Stimulated activated CD4-positive, alpha-beta T cell treated with anti-CD3 and anti-CD28 coated beads, Interleukin-4, amount 100 ng/mL, for 48 hours (primary cell): ENCODE data around the gene GRID1.
"Not testable (repeated sequence)": the region's sequence is repeated elsewhere in the genome, so short reads cannot be mapped to it uniquely, and the experiment has no call there.

ENCODE experiments used
- DNase-seq, 2 donors: peaks; one replicate each; pipeline ENCODE4 v3.0.0-alpha.2; 2020; ENCODE audit warnings: low read depth in 2 of 2

Gene GRID1

DNA sequence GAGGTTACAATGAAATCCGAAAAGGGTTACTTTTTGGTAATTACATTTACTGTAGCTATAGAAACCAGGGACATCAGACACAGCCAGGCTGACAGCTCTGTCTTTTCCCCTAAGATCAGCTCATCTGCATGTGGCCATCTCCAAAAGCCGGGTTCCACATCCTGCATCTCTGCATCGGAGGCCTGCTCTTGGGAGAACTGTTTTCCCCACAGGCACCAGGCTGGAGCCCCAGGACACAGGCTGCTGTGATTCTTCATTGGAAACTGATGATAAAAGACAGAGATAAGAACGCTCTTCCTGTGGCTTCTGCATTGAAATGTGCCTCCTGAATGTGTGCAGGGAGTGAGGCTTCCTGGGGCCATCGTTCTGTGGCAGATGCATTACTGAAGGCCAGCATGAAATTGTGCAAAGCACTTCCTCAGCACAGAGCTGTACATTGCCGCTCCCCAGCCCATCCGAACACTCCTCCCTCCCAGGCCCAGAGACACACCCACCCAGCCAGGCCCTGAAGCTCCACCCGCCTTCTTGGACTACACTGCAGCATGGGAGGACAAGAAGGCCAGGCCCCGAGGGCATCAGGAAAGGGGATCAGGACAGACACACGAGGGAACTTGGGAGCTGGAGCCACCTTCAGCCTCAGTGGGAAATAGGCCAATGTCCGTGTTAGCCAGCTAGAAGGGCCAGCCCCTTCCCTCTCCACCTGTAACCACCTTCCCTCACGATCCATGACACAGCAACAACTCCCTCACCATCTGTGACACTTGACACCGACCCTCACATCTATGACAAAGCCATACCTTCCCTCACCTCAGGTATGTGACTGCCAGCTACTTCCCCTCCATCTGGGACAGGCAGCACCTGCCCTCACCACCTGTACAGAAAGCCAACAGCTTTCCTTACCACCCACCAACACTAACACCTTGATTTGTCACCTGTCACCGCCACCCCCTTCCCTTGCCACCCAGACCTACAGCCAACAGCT is 113.2 kb downstream of the GRID1 start:
- DNase-seq: no peak

DNA sequence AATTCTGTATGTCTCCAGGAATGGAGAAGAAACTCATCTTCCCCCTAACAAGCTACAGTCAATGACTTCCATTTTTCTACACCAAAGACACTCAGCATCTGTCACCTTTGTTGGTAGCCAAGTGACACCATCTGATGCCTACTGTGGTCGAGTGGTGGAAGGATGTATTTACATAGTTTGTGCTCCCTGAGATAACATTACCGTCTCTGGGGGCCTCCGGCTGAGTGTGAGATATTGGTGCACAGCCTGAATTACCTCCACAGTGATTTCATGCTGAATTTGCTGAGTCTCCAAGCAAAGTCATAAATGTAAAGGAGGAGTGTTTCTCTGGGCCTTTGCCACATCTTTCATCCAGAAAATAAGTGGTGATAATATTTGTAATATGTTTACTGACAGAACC is 114.0 kb downstream of the GRID1 start:
- DNase-seq: no peak

DNA sequence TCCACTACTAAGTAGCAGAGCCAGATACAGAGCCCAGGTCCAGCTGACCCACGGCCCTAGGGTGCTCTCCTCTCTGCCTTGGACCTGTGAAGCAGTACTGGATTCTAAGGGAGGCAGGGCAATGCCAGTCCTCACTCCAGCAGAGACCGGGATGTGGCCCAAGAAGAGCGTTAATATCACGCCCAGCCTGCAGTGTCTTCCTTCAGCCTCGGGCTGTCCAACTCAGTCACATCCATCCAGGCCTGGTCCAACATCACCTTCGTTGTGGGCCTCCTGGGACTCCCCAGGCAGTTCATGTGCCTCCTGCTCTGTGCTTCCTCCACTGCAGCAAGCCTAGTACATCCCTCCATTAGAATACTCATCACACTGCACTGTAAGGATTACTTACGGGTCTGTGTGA is 114.5 kb downstream of the GRID1 start:
- DNase-seq: no peak

DNA sequence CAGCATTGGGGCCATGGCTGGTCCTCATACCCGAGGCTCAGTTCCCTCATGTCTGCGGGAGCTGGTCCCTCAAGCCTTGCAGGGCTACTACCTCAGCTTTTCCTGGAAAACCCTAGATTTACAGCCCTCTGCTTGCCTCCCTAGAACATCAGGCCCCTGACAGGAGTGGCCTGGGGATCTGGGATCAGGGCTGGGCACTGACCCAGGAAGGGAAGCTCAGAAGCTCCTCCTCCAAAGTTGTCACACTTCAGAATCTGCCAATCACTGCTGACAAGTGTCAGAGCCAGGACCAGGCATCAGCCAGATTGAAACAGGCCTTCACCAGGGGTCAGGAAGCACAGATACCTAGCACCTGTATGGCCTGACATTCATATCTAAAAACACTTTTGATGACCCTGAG is 115.2 kb downstream of the GRID1 start:
- no peak for DNase-seq

DNA sequence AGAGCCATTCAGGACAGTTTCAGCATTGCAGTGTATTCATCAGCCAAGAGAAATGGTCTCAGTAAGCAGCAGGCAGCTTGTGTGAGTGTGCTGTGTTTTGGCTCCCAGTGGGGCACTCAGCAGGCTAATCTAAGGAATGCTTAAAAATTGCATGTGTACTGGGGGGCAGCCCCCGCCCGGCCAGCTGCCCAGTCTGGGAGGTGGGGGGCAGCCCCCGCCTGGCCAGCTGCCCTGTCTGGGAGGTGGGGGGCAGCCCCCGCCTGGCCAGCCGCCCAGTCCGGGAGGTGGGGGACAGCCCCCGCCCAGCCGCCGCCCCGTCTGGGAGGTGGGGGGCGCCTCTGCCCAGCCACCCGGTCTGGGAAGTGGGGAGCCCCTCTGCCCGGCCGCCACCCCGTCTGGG is 116.2 kb downstream of the GRID1 start:
- no peak for DNase-seq

DNA sequence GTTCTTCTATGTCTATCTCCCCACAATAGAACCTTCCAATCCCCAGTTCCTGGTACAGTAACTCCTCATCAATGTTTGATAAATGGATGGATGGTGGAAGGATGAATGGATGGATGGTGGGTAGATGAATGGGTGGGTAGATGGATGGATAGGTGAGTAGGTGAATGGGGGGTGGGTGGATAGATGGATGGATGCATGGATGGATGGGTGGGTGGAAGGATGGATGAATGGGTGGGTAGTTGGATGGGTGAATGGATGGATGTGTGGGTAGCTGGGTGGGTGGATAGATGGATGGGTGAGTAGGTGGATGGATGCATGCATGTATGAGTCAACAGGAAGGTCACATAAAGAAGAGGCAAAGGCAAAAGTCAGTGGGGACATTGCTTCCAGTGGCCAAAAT is 116.8 kb downstream of the GRID1 start:
- no peak for DNase-seq

DNA sequence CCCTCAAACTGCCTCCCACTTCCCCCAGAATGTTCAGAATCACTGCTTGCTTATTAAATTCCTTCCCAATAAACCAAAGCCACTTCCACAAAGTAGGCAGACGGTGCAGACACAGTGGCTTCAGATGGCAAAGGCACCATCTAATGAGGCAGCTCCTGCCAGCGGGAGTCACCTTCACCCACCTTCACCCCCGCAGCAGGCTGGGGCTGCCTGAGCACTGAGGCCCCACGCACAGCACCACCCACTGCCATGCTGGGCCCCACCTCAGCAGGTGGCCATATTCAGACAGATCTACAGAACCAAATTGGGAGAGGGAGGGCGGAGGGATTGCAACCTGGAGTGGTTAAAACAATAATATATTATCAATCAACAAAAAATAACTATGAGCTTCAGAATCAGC is 118.5 kb downstream of the GRID1 start:
- no peak for DNase-seq

DNA sequence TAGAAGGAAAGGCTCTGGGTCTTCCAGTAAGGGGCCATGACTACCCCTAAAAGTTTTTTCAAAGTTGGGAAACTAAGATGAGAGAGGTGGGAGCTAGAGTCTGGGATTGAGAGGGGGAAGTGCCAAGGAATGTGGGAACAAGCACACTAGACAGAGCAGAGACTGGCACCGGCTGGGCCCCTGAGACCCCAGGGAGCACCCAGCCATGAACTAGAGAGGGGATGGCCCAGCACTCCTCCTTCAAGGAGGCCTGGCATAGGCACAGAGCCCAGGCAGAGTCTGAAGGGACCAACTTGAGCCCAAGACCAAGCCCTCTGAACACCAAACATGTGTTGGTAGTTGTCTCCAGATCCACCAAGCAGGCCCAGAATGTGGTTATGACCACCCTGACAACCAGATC is 119.0 kb downstream of the GRID1 start:
- DNase-seq: no peak

DNA sequence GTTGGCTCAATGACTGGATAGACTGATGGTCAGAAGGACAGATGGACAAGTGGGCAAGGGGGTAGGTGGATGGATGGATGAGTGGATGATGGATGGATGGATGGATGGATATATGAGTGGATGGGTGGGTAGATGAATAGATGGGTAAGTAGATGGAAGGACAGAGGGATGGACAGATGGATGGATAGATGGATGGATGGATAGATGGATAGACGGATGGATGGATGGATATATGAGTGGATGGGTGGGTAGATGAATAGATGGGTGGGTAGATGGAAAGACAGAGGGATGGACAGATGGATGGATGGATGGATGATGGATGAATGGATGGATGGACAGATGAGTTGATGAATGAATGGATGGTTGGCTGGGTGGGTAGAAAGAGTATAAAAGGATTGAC is 119.5 kb downstream of the GRID1 start:
- DNase-seq: no peak

DNA sequence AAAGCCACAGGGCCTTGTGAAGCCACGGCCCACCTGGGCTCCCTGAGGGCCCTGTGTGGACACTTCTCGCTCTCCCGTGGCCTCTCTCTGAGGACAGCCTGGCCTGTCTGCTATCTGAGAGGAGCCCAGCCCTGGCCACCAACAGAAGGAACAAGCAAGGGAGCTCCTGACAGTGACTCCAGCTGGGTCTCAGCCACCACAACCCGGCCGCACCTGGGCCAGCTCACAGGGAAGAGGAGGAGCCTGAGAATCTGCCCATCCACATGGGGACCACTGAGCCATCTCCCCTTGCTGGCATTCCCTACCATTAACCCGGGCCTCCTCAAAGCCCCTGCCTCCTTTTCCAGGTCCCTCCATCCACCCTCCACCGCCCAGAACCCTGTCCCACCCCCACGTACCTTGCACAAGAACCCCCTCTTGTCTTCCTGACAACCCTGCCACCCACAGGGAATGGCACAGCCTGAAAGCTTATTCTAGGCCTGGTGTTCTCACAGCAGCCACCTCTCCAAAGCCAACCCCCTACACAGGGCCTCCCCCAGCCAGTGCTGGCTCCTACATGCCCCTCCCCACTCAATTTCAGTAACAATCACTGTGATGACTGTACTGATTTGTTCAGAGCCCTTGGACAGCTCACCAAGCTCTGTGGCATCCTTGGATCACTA is 120.2 kb downstream of the GRID1 start:
- no peak for DNase-seq

DNA sequence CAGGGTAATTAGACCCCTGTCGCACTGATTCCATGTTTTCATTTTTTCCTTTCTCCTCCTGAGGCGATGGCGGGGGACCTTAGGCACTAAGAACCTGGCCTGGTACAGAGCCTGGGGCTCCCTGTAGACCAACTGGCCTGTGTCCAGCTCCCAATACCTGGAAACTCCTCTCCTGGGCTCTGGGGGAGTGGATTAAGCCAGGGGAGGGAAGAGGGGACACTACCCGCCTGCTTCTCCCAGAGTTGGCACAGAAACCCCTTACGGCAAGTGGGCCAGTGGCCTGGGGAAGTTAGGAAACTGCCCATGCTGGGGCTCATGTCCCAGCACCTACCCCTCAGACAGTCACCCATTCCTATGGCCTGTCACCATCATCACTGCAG is 121.6 kb downstream of the GRID1 start:
- DNase-seq: no peak

DNA sequence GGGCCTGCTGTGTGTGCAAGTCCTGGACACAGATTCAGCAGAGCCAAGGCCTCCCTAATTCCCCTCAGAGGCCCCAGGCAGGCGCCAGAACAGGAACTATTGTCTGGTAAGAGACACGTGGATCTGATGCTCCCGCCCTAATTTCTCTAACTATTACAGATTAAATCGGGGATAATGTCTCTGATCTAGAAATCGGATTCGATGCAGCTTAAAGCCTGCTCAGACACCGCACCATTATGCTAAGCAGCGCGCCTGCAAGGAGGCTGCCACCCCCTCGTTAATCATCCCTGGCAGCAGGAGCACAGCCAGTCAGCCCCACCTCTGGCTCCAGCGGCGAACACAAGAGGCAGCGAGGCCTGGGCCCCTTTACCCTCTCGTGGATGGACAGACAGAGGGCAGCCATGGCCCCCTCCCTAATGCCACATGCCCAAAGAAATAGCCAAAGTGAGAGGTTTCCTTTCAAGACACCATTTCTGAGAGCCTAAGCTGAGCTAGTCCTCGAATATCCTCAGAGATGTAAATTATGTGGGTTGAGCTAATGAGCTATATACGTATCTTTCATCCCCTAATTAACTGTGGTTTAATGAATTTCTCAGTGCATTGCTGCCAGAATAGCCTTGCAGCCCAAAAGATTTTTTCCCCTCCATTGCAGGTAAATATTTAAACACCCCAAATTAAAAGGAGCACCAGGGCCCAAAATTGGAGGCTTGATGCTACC is 122.1 kb downstream of the GRID1 start:
- DNase-seq: no peak

DNA sequence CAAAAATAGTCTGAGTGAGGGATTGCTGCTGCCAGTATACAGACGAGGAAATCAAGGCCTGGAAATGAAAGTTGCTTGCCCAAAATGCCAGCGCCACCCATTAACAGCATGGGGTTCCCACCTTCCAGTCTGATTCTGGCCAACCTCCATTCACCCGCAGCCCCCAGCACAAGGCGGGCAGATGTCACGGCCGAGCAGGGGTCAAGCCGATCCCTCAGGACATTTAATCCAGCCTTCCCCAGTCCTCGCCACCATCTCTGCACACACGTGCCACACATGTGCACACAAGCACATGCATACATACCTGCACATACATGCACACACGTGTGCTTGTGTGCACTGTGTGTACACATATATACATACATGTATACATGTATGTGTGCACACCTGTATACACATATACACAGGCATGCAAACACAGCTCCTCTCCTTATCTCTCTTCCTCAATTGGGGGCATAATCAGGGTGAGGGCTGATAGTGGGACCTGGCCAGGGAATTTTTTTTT is 122.9 kb downstream of the GRID1 start:
- no peak for DNase-seq

DNA sequence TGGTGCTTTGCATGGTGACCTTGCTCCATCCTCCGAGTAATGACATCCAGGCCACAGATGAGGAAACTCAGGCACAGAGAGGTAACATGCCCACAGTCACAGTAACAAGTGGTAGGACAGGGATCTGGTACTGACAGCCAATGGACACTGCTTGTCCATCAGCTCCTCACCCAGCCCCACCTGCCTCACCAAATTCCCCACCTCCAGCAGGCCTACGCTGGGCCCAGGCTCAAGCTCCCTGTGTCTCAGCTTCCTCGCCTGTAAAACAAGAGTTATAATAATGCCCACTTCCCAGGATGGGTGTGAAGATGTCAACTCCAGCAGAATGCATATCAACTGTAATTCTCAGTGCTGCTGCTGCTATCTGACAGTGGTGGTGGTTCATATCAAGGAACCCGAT is 123.8 kb downstream of the GRID1 start:
- DNase-seq: no peak

DNA sequence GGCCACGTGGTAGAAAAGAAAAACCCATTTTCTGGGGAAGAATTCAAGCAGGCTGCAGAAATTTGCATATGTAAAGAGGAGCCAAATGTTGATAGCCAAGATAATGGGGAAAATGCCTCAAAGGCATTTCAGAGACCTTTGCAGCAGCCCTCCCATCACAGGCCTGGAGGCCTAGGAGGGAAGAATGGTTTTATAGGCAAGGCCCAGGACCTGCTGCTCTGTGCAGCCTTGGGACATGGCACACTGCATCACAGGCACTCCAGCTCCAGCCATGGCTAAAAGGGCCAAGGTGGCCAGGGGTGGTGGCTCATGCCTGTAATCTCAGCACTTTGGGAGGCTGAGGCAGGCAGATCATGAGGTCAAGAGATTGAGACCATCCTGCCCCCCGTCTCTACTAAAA is 128.5 kb downstream of the GRID1 start:
- not testable (repeated sequence) for DNase-seq

DNA sequence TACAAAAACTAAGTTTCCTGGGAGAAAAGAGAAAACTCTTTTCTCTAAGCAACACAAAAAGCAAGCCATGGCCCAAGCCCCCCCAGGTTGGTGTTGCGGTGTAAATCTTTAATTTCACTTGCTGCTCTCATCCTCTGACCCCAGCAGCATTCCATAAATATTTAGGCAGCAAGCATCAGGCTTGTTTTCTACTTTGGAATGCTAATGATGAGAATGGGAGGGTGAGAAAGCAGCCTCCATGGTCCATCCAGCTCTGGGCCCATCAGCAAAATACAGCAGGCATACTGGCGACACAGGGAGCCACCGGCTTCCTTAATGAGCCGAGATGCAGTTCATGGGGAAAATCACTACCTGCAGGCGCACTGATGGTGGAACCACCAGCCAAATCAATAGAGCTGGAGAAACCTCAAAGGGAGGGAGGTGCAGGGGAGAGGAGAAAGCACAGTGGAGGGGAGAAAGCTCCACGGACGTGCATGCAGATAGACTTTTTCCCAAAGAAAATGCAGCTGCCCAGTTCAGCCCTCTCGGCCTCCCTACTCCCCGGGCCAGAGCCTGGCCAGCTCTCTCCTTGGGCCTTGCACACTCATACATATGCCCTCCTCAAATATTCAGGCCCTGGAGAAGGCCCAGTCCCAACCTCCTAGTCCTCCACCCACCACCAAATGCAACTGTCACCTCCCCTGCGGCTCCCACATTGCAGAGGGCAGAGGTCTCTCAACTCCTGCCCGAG is 131.9 kb downstream of the GRID1 start:
- DNase-seq: no peak

DNA sequence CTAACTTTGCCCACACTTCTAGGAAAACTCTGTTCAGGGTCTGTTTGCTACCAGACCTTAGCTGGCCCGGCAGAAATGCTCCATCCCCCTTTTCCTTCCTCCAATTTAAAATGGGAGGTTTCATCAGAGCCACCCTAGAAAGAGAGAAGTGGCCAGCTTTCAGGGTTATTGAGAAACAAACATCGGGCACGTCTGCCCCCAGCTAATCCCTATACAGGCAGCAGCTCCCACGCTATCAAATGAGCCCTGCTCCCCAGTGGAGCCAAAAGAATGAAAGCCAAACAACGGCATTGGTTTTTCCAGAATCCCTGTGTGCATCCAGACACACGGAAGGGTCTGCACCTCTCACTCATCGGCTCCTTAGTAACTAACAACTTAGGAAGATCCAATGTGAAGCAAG is 132.5 kb downstream of the GRID1 start:
- DNase-seq: no peak

DNA sequence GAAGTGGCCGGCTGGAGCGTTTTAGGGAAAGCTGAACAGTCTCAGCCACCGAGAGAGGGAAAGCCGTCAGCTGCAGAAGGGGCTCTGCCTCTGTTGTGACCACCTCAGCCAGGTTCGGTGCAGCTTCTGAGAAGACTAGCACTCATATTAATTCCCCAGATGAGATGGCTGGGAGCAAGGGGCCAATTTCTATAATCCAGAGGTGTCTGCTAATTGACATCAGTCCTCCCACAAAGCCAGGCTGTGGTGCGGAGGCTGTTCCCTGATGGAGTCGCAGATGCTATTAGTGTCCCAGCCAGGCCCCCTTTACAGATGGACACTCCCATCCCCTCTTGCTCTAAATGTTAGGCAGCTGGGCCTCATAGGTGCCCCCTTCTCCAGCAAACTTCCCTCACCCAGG is 133.5 kb downstream of the GRID1 start:
- DNase-seq: no peak

DNA sequence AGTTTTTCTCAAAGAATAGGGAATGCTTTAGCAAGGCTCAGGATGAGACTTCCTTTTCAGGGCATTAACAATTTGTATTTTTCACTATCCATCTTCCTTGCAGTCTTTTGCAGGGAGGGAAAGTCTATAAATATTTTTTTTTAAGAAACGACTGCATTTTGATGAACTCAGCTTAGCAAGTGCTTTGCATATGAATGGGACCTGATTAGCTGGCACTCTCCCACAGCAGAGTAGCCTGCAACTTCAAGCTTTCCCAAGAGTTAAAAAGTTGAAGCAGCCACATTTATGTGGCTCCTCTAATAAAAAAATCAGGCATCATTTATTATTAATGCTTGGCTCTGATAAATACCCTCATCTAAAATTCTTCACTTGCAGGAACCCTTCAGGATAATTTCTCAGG is 134.0 kb downstream of the GRID1 start:
- DNase-seq: no peak

DNA sequence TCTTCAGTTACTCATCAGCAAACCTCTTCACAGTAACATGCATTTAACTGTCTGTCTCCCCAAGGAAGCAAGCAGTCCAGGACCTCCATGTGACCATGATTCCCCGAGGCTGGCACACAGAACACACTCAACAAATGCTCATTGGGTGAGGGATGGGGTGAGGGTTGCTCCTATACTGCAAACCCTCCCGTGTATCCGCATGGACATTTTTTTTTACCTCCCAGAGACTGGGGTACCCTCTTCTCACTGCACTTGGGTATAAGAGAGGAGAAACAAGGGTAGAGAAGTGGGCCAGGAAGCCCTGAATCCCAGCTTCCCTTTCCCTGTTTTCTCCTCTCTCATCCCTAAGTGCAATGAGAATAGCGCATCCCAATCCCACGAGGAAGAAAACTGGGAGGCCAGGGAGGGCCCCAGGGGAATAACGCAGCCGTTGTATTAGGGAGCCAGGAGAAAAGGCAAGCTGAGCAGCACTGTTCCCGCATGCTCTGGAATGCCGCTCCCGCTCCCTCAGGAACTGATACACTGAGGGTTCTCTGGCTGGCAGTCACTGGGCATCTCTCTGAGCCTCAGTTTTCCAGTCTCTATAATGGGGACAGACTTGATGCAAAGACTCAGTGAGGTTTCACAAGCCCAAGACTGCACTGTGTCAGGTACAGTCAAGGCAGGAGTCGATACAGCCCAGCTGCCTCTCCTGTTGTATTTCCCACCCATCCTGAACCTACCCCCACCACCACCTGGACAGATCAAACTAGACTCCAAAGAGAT is 134.6 kb downstream of the GRID1 start:
- no peak for DNase-seq

DNA sequence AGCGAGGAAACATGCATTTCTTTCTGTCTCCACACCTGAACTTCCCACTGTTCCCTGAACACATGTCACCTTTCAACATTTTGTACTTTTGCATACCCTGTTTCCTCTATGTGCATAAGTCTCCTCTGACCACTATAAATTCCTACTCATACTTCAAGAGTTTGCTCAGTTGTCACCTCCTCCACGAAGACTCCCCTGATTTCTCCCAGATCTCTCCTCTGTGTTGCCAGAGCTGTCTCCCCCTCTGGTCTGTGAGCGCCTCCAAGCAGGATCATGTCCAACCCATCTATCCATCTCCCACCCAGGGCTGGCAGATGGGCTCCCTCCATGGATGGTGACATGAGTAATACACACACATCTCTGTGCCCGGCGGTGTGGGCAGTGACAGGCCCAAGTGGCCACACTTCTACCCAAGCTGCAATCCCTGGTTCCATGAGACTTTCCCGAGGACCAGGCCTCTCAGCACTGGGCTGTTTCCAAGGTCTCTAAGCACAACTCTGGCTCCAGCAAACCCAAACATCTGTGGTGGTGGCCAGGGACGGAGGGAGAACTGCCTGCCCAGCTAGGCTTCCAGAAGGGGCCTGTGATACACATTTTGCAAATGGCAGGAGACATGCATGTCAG is 135.9 kb downstream of the GRID1 start:
- DNase-seq: no peak
